HepG2 (cell line): ENCODE measurements around the gene KDM6B. TPM values are rescaled to one million over a fixed set of nuclear protein-coding genes. Genes with fewer than 3 reads are reported as not detected.

ENCODE experiments used
- ATAC-seq: fragments of 200-7000 bp; cut with Tn5 transposase; 3 replicates; pipeline ENCODE4 v1.9.1; 2020; ENCODE audit warnings: mild to moderate bottlenecking, moderate library complexity
- BruUV-seq: library from RNA; stranded (reverse); fragments of 400-500 nt; replicated peaks from 2 replicates; lab custom pipeline; 2021; lab: Mats Ljungman, UMichigan
- CTCF ChIA-PET: fragments of 300-600 bp; formaldehyde crosslinking; extraction: SDS; loops from one replicate; lab custom pipeline; 2021; ENCODE audit warnings: low total read pairs, inconsistent platforms, low intra/inter-chr PET ratio; lab: Yijun Ruan, JAX
- POLR2A ChIA-PET: fragments of 350-600 bp; sonication (Branson Sonifier 250); formaldehyde crosslinking; loops from one replicate; lab custom pipeline; 2020; ENCODE audit warnings: antibody characterized with exemption, inconsistent platforms; lab: Yijun Ruan, JAX
- DNase-seq: peaks from one replicate; pipeline ENCODE4 v3.0.0-alpha.2; 2015; ENCODE audit warnings: low spot score
- FAIRE-seq: peaks from 3 replicates; lab custom pipeline; 2011; peaks lifted over from hg19 to GRCh38; lab: Jason Lieb, UNC
- H2AFZ ChIP-seq: one replicate; pipeline ENCODE4 v1.6.1; 2011; ENCODE audit warnings: low read length, inconsistent platforms
- H3K27ac ChIP-seq: fragments of 300-600 bp; 3 replicates; pipeline ENCODE4 v1.8.0; 2011; ENCODE audit warnings: mixed run types, mild to moderate bottlenecking, mixed read lengths, low read length, inconsistent platforms; ENCODE audit not compliant: insufficient read depth; ENCODE audit errors: extremely low read length
- H3K27me3 ChIP-seq, 2 experiments: fragments of 200-600 bp in 1 of 2; 2 replicates in 1 of 2; 3 replicates in 1 of 2; pipeline versions ENCODE4 v1.6.0 to v1.8.0; 2011; ENCODE audit warnings: low read length in 2 of 2, mild to moderate bottlenecking in 2 of 2, moderate library complexity in 2 of 2, inconsistent platforms in 1 of 2; ENCODE audit not compliant: insufficient read depth in 2 of 2, control insufficient read depth in 1 of 2
- H3K36me3 ChIP-seq, 2 experiments: fragments of 200-600 bp in 1 of 2; replicated peaks in 1 of 2; 2 replicates in 1 of 2; 3 replicates in 1 of 2; pipeline versions ENCODE4 v1.5.1 to v1.8.0; 2011; ENCODE audit warnings: low read length in 2 of 2, inconsistent platforms in 1 of 2; ENCODE audit not compliant: insufficient read depth in 2 of 2, control insufficient read depth in 1 of 2
- H3K4me1 ChIP-seq: 2 replicates; pipeline ENCODE4 v1.5.1; 2012; ENCODE audit warnings: low read length, inconsistent platforms; ENCODE audit not compliant: insufficient read depth
- H3K4me2 ChIP-seq: 2 replicates; pipeline ENCODE4 v1.6.0; 2011; ENCODE audit warnings: low read depth, low read length, inconsistent platforms
- H3K4me3 ChIP-seq, 3 experiments: fragments of 200-600 bp in 1 of 3; sonication (generic), shearing (Covaris generic) in 1 of 3; replicated peaks in 1 of 3; 2 replicates each; pipeline ENCODE4 v1.5.1; 2011 to 2016; ENCODE audit warnings: low read length in 3 of 3, inconsistent platforms in 2 of 3, low read depth in 2 of 3, mild to moderate bottlenecking in 2 of 3, control low read depth in 1 of 3, mixed read lengths in 1 of 3; ENCODE audit not compliant: insufficient read depth in 1 of 3
- H3K79me2 ChIP-seq: one replicate; pipeline ENCODE4 v1.6.1; 2011; ENCODE audit warnings: low read length, inconsistent platforms; ENCODE audit not compliant: insufficient read depth
- H3K9ac ChIP-seq: 2 replicates; pipeline ENCODE4 v1.6.0; 2011; ENCODE audit warnings: mild to moderate bottlenecking, low read depth, low read length, inconsistent platforms; ENCODE audit not compliant: insufficient read depth
- H3K9me3 ChIP-seq: 2 replicates; pipeline ENCODE4 v1.5.1; 2012; ENCODE audit warnings: mild to moderate bottlenecking, low read length
- H4K20me1 ChIP-seq: 2 replicates; pipeline ENCODE4 v1.6.0; 2011; ENCODE audit warnings: inconsistent platforms, mild to moderate bottlenecking, low read length, moderate library complexity; ENCODE audit not compliant: insufficient read depth
- CBX1 ChIP-seq: IDR thresholded peaks from one replicate; pipeline ENCODE4 v1.6.1; 2016; ENCODE audit warnings: antibody characterized with exemption, low read depth
- CEBPB ChIP-seq: IDR thresholded peaks from 2 replicates; pipeline ENCODE4 v1.6.1; 2011; ENCODE audit warnings: low read depth, low read length, improper control_type of control experiment, borderline replicate concordance
- FOXC1 ChIP-seq: sonication (generic); formaldehyde crosslinking; IDR thresholded peaks from 2 replicates; pipeline ENCODE4 v1.8.0; 2022; ENCODE audit warnings: mild to moderate bottlenecking, missing genetic modification reagents, borderline replicate concordance
- FOXK2 ChIP-seq: fragments of 450-650 bp; IDR thresholded peaks from 2 replicates; pipeline ENCODE4 v1.6.1; 2016
- JUNB ChIP-seq: sonication (generic); formaldehyde crosslinking; IDR thresholded peaks from 2 replicates; pipeline ENCODE4 v1.8.0; 2022; ENCODE audit warnings: missing genetic modification reagents, mild to moderate bottlenecking, borderline replicate concordance
- KDM4B ChIP-seq: sonication (generic); formaldehyde crosslinking; IDR thresholded peaks from 2 replicates; pipeline ENCODE4 v1.4.0; 2020; ENCODE audit warnings: missing genetic modification reagents
- KDM6A ChIP-seq: IDR thresholded peaks from 2 replicates; pipeline ENCODE4 v1.6.1; 2016; ENCODE audit warnings: low read depth
- MYNN ChIP-seq: sonication (generic); formaldehyde crosslinking; IDR thresholded peaks from 2 replicates; pipeline ENCODE4 v1.4.0; 2020; ENCODE audit warnings: mild to moderate bottlenecking, low read depth, missing genetic modification reagents
- NFE2L1 ChIP-seq: sonication (generic); formaldehyde crosslinking; IDR thresholded peaks from 2 replicates; pipeline ENCODE4 v1.4.0; 2020; ENCODE audit warnings: missing genetic modification reagents, mild to moderate bottlenecking, borderline replicate concordance
- ONECUT2 ChIP-seq: sonication (generic); formaldehyde crosslinking; IDR thresholded peaks from 2 replicates; pipeline ENCODE4 v1.4.0; 2020; ENCODE audit warnings: missing genetic modification reagents
- PTBP1 ChIP-seq: fragments of 200-400 bp; formaldehyde crosslinking; IDR thresholded peaks from 2 replicates; pipeline ENCODE4 v1.6.1; 2018; ENCODE audit warnings: low read length, low read depth; ENCODE audit not compliant: poor library complexity, severe bottlenecking
- ZNF572 ChIP-seq: sonication (generic); formaldehyde crosslinking; IDR thresholded peaks from 2 replicates; pipeline ENCODE4 v1.5.1; 2020; ENCODE audit warnings: mild to moderate bottlenecking, missing genetic modification reagents
- ZNF597 ChIP-seq: sonication (generic); formaldehyde crosslinking; IDR thresholded peaks from 2 replicates; pipeline ENCODE4 v1.5.0; 2020; ENCODE audit warnings: missing genetic modification reagents
- WGBS: methylation state at CpG from one replicate; pipeline ENCODE4 v1.1.6; 2017; ENCODE audit warnings: low lambda C conversion rate; 5-methylcytosine and 5-hydroxymethylcytosine counted together
- in situ Hi-C: cut with HindIII; loops from 2 replicates; pipeline ENCODE4 v1.10.0; 2017; ENCODE audit warnings: low pct_unique_long_range_greater_than_20kb; ENCODE audit not compliant: extremely low pct_ligation_motif_present
- intact Hi-C: fragments of 100-400 bp; cut with micrococcal nuclease; formaldehyde crosslinking; loops from one replicate; pipeline ENCODE4 v1.10.0; 2022; ENCODE audit not compliant: unreplicated experiment
- polyA plus RNA-seq, 8 experiments: library from polyadenylated mRNA; depleted of rRNA in 3 of 8; stranded (reverse) in 7 of 8; unstranded in 1 of 8; fragments of >200 nt; fragmentation: Illumina TruSeq in 4 of 8; extraction: Trizol in 4 of 8; gene quantifications; 2 replicates each; pipeline versions ENCODE4 v1.2.1 to v1.2.3, GENCODE V29; 2011 to 2016; ENCODE audit warnings: low read depth in 4 of 8, missing spikeins in 1 of 8, mixed read lengths in 1 of 8; ENCODE audit not compliant: insufficient read depth in 1 of 8
- total RNA-seq, 5 experiments: library from RNA; depleted of rRNA; stranded (reverse); fragments of >200 nt; fragmentation: Illumina TruSeq; extraction: Trizol; gene quantifications; 2 replicates each; pipeline ENCODE4 v1.2.3, GENCODE V29; 2016; ENCODE audit warnings: low read depth in 1 of 5

KDM6B gene
- total and polyA plus RNA-seq, 2 of the 13 experiments (the other 11 are each of a cell fraction or from before 2014, with no cell fraction given): 1.3 to 2.1 TPM

- WGBS: 92% methylated on average over 9 of the region's 12 CpGs
- FAIRE-seq: no peak
Measured at GRCh38 chr17:7849751-7850504, 15.9 kb downstream of the KDM6B start.

More at GRCh38 chr17:7849751-7850504, 15.9 kb downstream of the KDM6B start:
- Histone ChIP-seq H3K27me3 (no peaks in the 10 kb centered on the region), H3K79me2 (peaks cover 8% of the 10 kb centered on the region), H3K9me3 (no peaks in the 10 kb centered on the region), H3K9ac (no peak overlapping the region), H2AFZ (no peak overlapping the region), H3K4me1 (peaks cover 7% of the 10 kb centered on the region), H3K36me3 (peaks cover 42 to 55% of the 10 kb centered on the region in 2 experiments), H3K4me2 (no peak overlapping the region), H3K27ac (no peak overlapping the region), H4K20me1 (peaks cover 15% of the 10 kb centered on the region), H3K4me3 (no peak overlapping the region)
- in situ Hi-C loops: loop anchor here (10.0 kb wide), 1 partner anchor 275 kb away; the partner anchor contains the start of gene CD68
- BruUV-seq: no TSS peak
- intact Hi-C loops: no loop called here
- POLR2A ChIA-PET: interaction anchor here (0.6 to 2.2 kb wide), 4 partner anchors 7 to 16 kb away, joined by 3 to 5 read pairs (median 4); partner anchors contain the start of gene KDM6B
- no peak for ATAC-seq
- DNase-seq: no peak
- CTCF ChIA-PET: no interaction called here
- TF ChIP-seq CEBPB: no peak
- no peak for TF ChIP-seq CBX1
- TF ChIP-seq NFE2L1 (CRISPR knock-in tag): no peak
- TF ChIP-seq FOXK2: no peak
- no peak for TF ChIP-seq ZNF572 (CRISPR knock-in tag)
- TF ChIP-seq PTBP1: no peak
- TF ChIP-seq KDM4B (CRISPR knock-in tag): no peak
- TF ChIP-seq JUNB: no peak
- TF ChIP-seq ONECUT2 (CRISPR knock-in tag): no peak
- no peak for TF ChIP-seq ZNF597 (CRISPR knock-in tag)
- TF ChIP-seq FOXC1 (CRISPR knock-in tag): no peak
- TF ChIP-seq KDM6A (CRISPR knock-in tag): no peak
- no peak for TF ChIP-seq MYNN (CRISPR knock-in tag)
